Mammary epithelial cell (primary cell): ENCODE measurements around the gene NRBP1.
"Not testable (repeated sequence)": the region's sequence is repeated elsewhere in the genome, so short reads cannot be mapped to it uniquely, and the experiment has no call there.

Source experiments
- CTCF ChIP-seq, 2 donors: IDR thresholded peaks in 1 of 2; conservative IDR thresholded peaks in 1 of 2; 2 replicates each; pipeline ENCODE4 v1.5.1; 2011 to 2012; ENCODE audit warnings: inconsistent platforms in 2 of 2, low read length in 2 of 2, mild to moderate bottlenecking in 2 of 2, control low read depth in 1 of 2, low read depth in 1 of 2; ENCODE audit not compliant: insufficient read depth in 1 of 2; ENCODE audit errors: extremely low read depth in 1 of 2
- EZH2 ChIP-seq: IDR thresholded peaks from 2 replicates; pipeline ENCODE4 v1.6.1; 2012; ENCODE audit warnings: low read length, inconsistent platforms, borderline replicate concordance

- TF ChIP-seq CTCF (conservative IDR thresholded peaks at IDR 0.05 in 1 of 2, IDR thresholded peaks at IDR 0.05 in 1 of 2; ENCODE audit: extremely low read depth in 1 of 2, insufficient read depth in 1 of 2, low read depth in 1 of 2, low read length in 2 of 2); EZH2: not testable (repeated sequence)
Measured at GRCh38 chr2:27425039-27425438, 3.4 kb upstream of the NRBP1 start.
